CD1c-positive myeloid dendritic cell (primary cell): ENCODE data around the gene TMEM115.

Experiments
- DNase-seq: peaks from one replicate; pipeline ENCODE4 v3.0.0-alpha.2; 2016; ENCODE audit errors: extremely low spot score

TMEM115 gene

GRCh38 chr3:50334339-50335075 lies 24.8 kb downstream of the TMEM115 start:
- no peak for DNase-seq

- no peak for DNase-seq
These were observed 25.5 kb downstream of the TMEM115 start for GRCh38 chr3:50333744-50334328.

- DNase-seq: no peak
These were observed 27.9 kb downstream of the TMEM115 start for GRCh38 chr3:50331364-50331907.

- DNase-seq: no peak
These were observed 29.0 kb downstream of the TMEM115 start for GRCh38 chr3:50330330-50330729.

- peak; percentile 98 for DNase-seq
These were observed 31.2 kb downstream of the TMEM115 start, which contains the start of gene TUSC2 for GRCh38 chr3:50327943-50328691. TSS of gene TUSC2 (minus strand) at chr3:50328223. CDS start at chr3:50328099, 124 bp downstream.

GRCh38 chr3:50327129-50327528 lies 32.2 kb downstream of the TMEM115 start:
- DNase-seq: no peak

- no peak for DNase-seq
These were observed 33.2 kb downstream of the TMEM115 start for GRCh38 chr3:50326182-50326541.

- peak; percentile 36 for DNase-seq
These were observed 33.7 kb downstream of the TMEM115 start for GRCh38 chr3:50325497-50326181.

GRCh38 chr3:50325113-50325480 lies 34.2 kb downstream of the TMEM115 start:
- DNase-seq: no peak

- peak; percentile 64 for DNase-seq
These were observed 34.8 kb downstream of the TMEM115 start for GRCh38 chr3:50324351-50325112.

GRCh38 chr3:50323614-50324199 lies 35.6 kb downstream of the TMEM115 start:
- DNase-seq: peak; percentile 32

GRCh38 chr3:50323092-50323600 lies 36.2 kb downstream of the TMEM115 start:
- DNase-seq: peak; percentile 55

- DNase-seq: no peak
These were observed 36.8 kb downstream of the TMEM115 start, which contains the start of gene HYAL2 for GRCh38 chr3:50322386-50323091. TSS of gene HYAL2 (minus strand) at chr3:50322745. CDS start at chr3:50320489, 2,256 bp downstream.

- DNase-seq: no peak
These were observed 37.3 kb downstream of the TMEM115 start for GRCh38 chr3:50322115-50322385.

GRCh38 chr3:50321336-50322114 lies 37.8 kb downstream of the TMEM115 start:
- DNase-seq: peak; percentile 87

- DNase-seq: peak; percentile 74
These were observed 38.4 kb downstream of the TMEM115 start for GRCh38 chr3:50320853-50321335.

GRCh38 chr3:50319894-50320625 lies 39.3 kb downstream of the TMEM115 start:
- no peak for DNase-seq

GRCh38 chr3:50319181-50319893 lies 40.0 kb downstream of the TMEM115 start:
- DNase-seq: no peak
